Measurements from ENCODE around the gene PSMB7.

GRCh38 chr9:124462739-124463138, 47.5 kb upstream of the PSMB7 start:
- TF ChIP-seq POLR2A (IDR thresholded peaks at IDR 0.05) (no peak), CTCF (IDR thresholded peaks at IDR 0.05) (no peak)

Data from lower leg skin (tissue), 3 donors.